ENCODE measurements around the gene TBL1XR1. TPM values are rescaled to one million over a fixed set of nuclear protein-coding genes. Genes with fewer than 3 reads are reported as not detected.
"Not testable (repeated sequence)": the region's sequence is repeated elsewhere in the genome, so short reads cannot be mapped to it uniquely, and the experiment has no call there.

TBL1XR1 gene
- total and polyA plus RNA-seq, 2 donors (not counting 3 experiments of a cell fraction or from before 2014, with no cell fraction given), result 26.9 to 146 TPM

- Histone ChIP-seq H3K9ac (replicated peaks; ENCODE audit: extremely low read depth, insufficient read depth, low read length) (no peak overlapping the region), H3K27ac (ENCODE audit: insufficient read depth, low read depth, low read length) (no peak overlapping the region), H3K4me3 (replicated peaks in 1 of 3; ENCODE audit: insufficient read depth in 1 of 3, low read depth in 1 of 3, low read length in 3 of 3) (no peak overlapping the region), H3K9me1 (replicated peaks; ENCODE audit: control insufficient read depth, extremely low read depth, insufficient read depth, low read length) (no peaks in the 10 kb centered on the region), H3K4me2 (ENCODE audit: insufficient read depth, low read length) (no peak overlapping the region), H3K4me1 (ENCODE audit: control insufficient read depth, extremely low read depth, insufficient read depth, low read length) (peaks cover 6% of the 10 kb centered on the region), H3K27me3 (ENCODE audit: control insufficient read depth in 2 of 2, insufficient read depth in 2 of 2, low read length in 2 of 2) (no peaks in the 10 kb centered on the region), H3K36me3 (ENCODE audit: control insufficient read depth in 2 of 2, extremely low read depth in 1 of 2, insufficient read depth in 2 of 2, low read length in 2 of 2) (no peaks in the 10 kb centered on the region), H4K20me1 (replicated peaks; ENCODE audit: control insufficient read depth, extremely low read depth, insufficient read depth, low read length) (no peaks in the 10 kb centered on the region), H3K79me2 (ENCODE audit: control insufficient read depth, insufficient read depth, low read length) (no peaks in the 10 kb centered on the region), H3K9me3 (replicated peaks; ENCODE audit: control insufficient read depth, insufficient read depth, low read length) (no peaks in the 10 kb centered on the region), H2AFZ (ENCODE audit: low read depth, low read length) (no peak overlapping the region)
- ChIA-PET POLR2A (no interaction called here), CTCF (interaction anchor here (1.0 to 1.5 kb wide), 2 partner anchors 10 to 13 kb away, joined by 3 to 4 read pairs; no protein-coding TSS in a partner anchor)
- no peak for TF ChIP-seq MYC (IDR thresholded peaks at IDR 0.05; ENCODE audit: low read depth, low read length)
- no peak for TF ChIP-seq JUN (IDR thresholded peaks at IDR 0.05; ENCODE audit: borderline replicate concordance, insufficient read depth, insufficient read length, low read depth)
- no peak for TF ChIP-seq GATA2 (IDR thresholded peaks at IDR 0.05; ENCODE audit: insufficient read depth, insufficient read length, low read depth, low read length)
- TF ChIP-seq CTCF (IDR thresholded peaks at IDR 0.05; ENCODE audit: extremely low read depth in 1 of 2, insufficient read depth in 1 of 2, low read depth in 1 of 2, low read length in 2 of 2), result no peak
- TF ChIP-seq POLR2A (IDR thresholded peaks at IDR 0.05; ENCODE audit: low read depth, low read length), result no peak
- TF ChIP-seq FOS (IDR thresholded peaks at IDR 0.05; ENCODE audit: borderline replicate concordance, insufficient read depth, low read length), result no peak
- TF ChIP-seq, protein P1, sequence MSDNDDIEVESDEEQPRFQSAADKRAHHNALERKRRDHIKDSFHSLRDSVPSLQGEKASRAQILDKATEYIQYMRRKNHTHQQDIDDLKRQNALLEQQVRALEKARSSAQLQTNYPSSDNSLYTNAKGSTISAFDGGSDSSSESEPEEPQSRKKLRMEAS (IDR thresholded peaks at IDR 0.05; ENCODE audit: insufficient read depth, insufficient read length), result no peak
- TF ChIP-seq EZH2 (IDR thresholded peaks at IDR 0.05; ENCODE audit: borderline replicate concordance, low read depth, low read length, severe bottlenecking), result no peak
- TF ChIP-seq POLR2AphosphoS5 (IDR thresholded peaks at IDR 0.05; ENCODE audit: insufficient read depth, low read depth, low read length), result no peak
- intact Hi-C loops (cut with micrococcal nuclease), result no loop called here
- BruUV-seq (replicated peaks), result no TSS peak
- DNase-seq (ENCODE audit: low read depth, low spot score), result no peak
- dilution Hi-C loops (cut with MboI; ENCODE audit: extremely low pct_ligation_motif_present, low sequenced_read_pairs), result no loop called here
- FAIRE-seq, result no peak
Observed at GRCh38 chr3:177203689-177204395, 6.6 kb upstream of the TBL1XR1 start.

- H3K4me1 ChIP-seq (ENCODE audit: control insufficient read depth, extremely low read depth, insufficient read depth, low read length), result peaks cover 14% of the 10 kb centered on the region
- FAIRE-seq; H3K9ac ChIP-seq (replicated peaks; ENCODE audit: extremely low read depth, insufficient read depth, low read length); dilution Hi-C loops (cut with MboI; ENCODE audit: extremely low pct_ligation_motif_present, low sequenced_read_pairs); POLR2A ChIA-PET; H2AFZ ChIP-seq (ENCODE audit: low read depth, low read length); H4K20me1 ChIP-seq (replicated peaks; ENCODE audit: control insufficient read depth, extremely low read depth, insufficient read depth, low read length); H3K36me3 ChIP-seq (ENCODE audit: control insufficient read depth in 2 of 2, extremely low read depth in 1 of 2, insufficient read depth in 2 of 2, low read length in 2 of 2); BruUV-seq (replicated peaks); H3K27ac ChIP-seq (ENCODE audit: insufficient read depth, low read depth, low read length); H3K4me2 ChIP-seq (ENCODE audit: insufficient read depth, low read length); H3K9me3 ChIP-seq (replicated peaks; ENCODE audit: control insufficient read depth, insufficient read depth, low read length); H3K79me2 ChIP-seq (ENCODE audit: control insufficient read depth, insufficient read depth, low read length); H3K27me3 ChIP-seq (ENCODE audit: control insufficient read depth in 2 of 2, insufficient read depth in 2 of 2, low read length in 2 of 2); DNase-seq (ENCODE audit: low read depth, low spot score); H3K9me1 ChIP-seq (replicated peaks; ENCODE audit: control insufficient read depth, extremely low read depth, insufficient read depth, low read length); H3K4me3 ChIP-seq (replicated peaks in 1 of 3; ENCODE audit: insufficient read depth in 1 of 3, low read depth in 1 of 3, low read length in 3 of 3); intact Hi-C loops (cut with micrococcal nuclease): not testable (repeated sequence)
- CTCF ChIA-PET, result interaction anchor here (1.0 to 1.5 kb wide), 2 partner anchors 10 to 14 kb away, joined by 3 to 4 read pairs; no protein-coding TSS in a partner anchor
Observed at GRCh38 chr3:177203016-177203415, 5.7 kb upstream of the TBL1XR1 start.

All from endothelial cell of umbilical vein (primary cell).